Measurements from ENCODE around the gene CD44.

The CD44 gene

DNA sequence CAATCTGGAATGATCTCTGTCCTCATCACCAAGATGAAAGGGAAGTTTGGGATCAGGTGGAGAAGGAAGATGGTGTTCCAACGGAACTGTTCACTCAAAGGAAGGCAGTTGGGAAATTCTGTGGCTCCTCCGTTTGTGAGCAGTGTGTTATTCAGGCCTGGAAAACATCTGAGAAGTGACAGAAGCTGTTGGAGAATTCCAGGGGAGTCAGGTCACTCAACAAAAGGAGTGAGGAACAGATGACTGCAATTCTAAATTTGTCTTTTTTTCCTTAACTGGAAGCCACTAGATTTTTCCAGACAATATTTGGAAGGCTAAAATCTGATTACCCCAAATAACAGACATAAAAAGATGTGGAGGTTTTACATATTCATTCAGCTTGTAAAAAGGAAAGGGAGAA is 107.8 kb downstream of the CD44 start:
- no peak for DNase-seq (ENCODE audit: low read depth)
- no peak overlapping the region for H3K4me3 ChIP-seq (ENCODE audit: control insufficient read depth, low read depth, low read length)
- TF ChIP-seq, protein P1, sequence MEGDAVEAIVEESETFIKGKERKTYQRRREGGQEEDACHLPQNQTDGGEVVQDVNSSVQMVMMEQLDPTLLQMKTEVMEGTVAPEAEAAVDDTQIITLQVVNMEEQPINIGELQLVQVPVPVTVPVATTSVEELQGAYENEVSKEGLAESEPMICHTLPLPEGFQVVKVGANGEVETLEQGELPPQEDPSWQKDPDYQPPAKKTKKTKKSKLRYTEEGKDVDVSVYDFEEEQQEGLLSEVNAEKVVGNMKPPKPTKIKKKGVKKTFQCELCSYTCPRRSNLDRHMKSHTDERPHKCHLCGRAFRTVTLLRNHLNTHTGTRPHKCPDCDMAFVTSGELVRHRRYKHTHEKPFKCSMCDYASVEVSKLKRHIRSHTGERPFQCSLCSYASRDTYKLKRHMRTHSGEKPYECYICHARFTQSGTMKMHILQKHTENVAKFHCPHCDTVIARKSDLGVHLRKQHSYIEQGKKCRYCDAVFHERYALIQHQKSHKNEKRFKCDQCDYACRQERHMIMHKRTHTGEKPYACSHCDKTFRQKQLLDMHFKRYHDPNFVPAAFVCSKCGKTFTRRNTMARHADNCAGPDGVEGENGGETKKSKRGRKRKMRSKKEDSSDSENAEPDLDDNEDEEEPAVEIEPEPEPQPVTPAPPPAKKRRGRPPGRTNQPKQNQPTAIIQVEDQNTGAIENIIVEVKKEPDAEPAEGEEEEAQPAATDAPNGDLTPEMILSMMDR (IDR thresholded peaks at IDR 0.05; ENCODE audit: control insufficient read depth, insufficient read depth, low read depth, low read length, missing control alignments), result no peak

DNA sequence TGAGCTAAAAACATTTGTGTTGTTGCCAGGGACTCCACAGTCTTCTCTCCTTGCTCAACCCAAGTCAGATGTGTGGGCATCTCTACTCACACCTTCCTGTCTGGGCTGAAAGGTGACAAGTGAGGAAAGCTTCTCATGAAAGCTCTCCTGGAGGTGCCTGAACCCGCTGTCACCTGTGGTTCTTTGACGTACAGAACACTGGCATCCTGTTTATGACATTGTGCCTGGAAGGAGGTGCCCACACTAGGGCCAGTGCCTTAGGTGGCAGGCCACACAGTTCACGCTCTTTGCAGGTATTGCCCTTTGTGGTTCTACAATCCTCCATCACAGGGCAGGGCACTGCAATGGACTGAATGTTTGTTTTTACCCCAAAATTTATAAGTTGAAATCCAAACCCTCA is 108.5 kb downstream of the CD44 start:
- no peak overlapping the region for H3K4me3 ChIP-seq (ENCODE audit: control insufficient read depth, low read depth, low read length)
- TF ChIP-seq, protein P1 (IDR thresholded peaks at IDR 0.05; ENCODE audit: control insufficient read depth, insufficient read depth, low read depth, low read length, missing control alignments), result no peak
- no peak for DNase-seq (ENCODE audit: low read depth)

DNA sequence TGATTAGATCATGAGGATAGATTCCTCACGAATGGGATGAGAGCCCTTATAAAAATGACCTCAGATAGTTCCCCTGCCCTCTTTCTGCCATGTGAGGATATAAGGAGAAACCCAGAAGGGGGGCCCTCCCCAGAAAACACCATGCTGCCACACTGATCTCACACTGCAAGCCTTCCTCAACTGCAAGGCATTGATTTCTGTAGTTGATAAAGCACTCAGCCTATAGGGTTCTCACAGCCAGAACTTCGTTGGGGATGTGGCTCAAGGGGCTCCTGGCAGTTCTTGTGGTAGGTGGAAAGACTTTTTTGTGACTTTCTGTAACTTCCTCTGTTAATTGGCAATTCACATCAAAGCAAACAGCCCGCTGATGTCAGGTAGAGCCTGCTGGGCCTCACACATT is 108.9 kb downstream of the CD44 start:
- no peak overlapping the region for H3K4me3 ChIP-seq (ENCODE audit: control insufficient read depth, low read depth, low read length)
- TF ChIP-seq, protein P1 (IDR thresholded peaks at IDR 0.05; ENCODE audit: control insufficient read depth, insufficient read depth, low read depth, low read length, missing control alignments), result no peak
- DNase-seq (ENCODE audit: low read depth), result no peak

DNA sequence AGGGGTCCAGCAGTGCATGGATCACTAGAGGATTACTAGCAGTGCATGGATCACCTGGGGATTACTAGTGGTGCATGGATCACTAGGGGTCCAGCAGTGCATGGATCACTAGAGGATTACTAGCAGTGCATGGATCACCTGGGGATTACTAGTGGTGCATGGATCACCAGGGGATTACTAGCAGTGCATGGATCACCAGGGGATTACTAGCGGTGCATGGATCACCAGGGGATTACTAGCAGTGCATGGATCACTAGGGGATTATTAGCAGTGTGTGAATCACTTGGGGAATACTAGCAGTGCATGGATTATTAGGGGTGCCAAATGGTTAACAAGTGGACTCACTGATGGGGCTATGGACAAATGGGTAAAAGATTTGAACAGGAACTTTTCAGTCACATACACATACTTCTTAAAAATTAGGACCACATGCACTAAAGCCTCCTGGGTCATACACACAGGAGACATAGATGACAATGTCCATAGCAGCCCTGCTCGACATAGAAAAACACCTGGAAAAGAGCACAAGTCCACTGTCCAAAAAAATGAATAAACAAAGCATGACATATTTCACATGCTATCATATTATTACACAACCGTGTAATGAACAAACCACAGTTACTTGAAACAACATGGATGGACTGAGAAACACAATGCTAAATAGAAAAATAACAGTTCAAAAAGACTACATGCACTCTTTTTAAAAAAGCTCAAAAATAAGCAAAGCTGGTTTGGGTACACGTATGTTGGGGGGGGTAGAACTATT is 109.8 kb downstream of the CD44 start:
- DNase-seq (ENCODE audit: low read depth), result no peak
- TF ChIP-seq, protein P1 (IDR thresholded peaks at IDR 0.05; ENCODE audit: control insufficient read depth, insufficient read depth, low read depth, low read length, missing control alignments), result no peak
- no peak overlapping the region for H3K4me3 ChIP-seq (ENCODE audit: control insufficient read depth, low read depth, low read length)

DNA sequence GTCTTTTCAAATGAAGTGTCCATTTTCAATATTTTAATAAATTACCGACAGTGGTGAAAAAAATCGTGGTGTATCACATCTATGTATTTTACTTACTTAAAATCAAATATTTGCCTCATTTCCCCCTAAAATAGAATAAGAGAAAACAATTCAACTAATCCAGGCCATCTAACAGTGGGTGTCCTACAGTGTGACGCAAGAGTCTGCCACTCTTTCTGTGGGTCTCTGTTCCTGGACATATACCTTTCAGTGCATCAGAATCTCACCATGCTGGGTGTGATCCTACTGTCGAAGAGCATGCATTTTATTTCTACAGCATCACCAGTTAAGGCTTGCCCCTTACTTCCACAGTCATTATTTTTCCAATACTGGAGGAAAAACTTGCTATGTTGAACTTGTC is 111.2 kb downstream of the CD44 start:
- no peak for DNase-seq (ENCODE audit: low read depth)
- H3K4me3 ChIP-seq (ENCODE audit: control insufficient read depth, low read depth, low read length), result no peak overlapping the region
- TF ChIP-seq, protein P1 (IDR thresholded peaks at IDR 0.05; ENCODE audit: control insufficient read depth, insufficient read depth, low read depth, low read length, missing control alignments), result no peak

DNA sequence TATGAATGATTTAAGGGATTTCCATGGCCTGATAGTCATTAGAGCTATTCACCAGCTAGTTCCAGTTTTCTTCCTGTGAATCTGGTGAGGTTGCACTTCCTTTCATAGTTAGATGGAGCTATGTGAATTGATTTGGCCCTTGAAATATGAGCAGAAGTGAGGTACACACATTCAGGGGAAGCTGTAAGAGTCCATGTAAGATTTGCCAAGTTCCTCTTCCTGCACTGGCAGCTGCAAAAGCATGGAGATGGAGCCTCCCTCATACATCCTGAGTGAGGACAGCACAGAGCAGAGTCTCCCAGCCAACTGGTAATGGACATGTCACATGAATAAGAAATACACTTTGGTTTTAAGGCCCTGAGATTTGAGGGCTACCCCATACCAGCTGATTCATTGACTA is 111.7 kb downstream of the CD44 start:
- no peak overlapping the region for H3K4me3 ChIP-seq (ENCODE audit: control insufficient read depth, low read depth, low read length)
- DNase-seq (ENCODE audit: low read depth), result no peak

More for the DNA sequence above, 111.7 kb downstream of the CD44 start:
- TF ChIP-seq, protein P1 (IDR thresholded peaks at IDR 0.05; ENCODE audit: control insufficient read depth, insufficient read depth, low read depth, low read length, missing control alignments), result no peak
